Brain microvascular endothelial cell (primary cell): ENCODE results near the gene PEX11G.

Source experiments
- DNase-seq: peaks from one replicate; pipeline ENCODE4 v3.0.0-alpha.2; 2020
- H3K27ac ChIP-seq: fragments of 250-450 bp; sonication (Bioruptor Pico); 2 replicates; pipeline ENCODE4 v1.5.1; 2020; ENCODE audit warnings: mild to moderate bottlenecking, moderate library complexity
- H3K27me3 ChIP-seq: fragments of 250-450 bp; sonication (Bioruptor Pico); replicated peaks from 2 replicates; pipeline ENCODE4 v1.5.1; 2020; ENCODE audit warnings: mild to moderate bottlenecking
- H3K36me3 ChIP-seq: fragments of 250-450 bp; sonication (Bioruptor Pico); replicated peaks from 2 replicates; pipeline ENCODE4 v1.5.1; 2020; ENCODE audit warnings: mild to moderate bottlenecking
- H3K4me3 ChIP-seq: 2 replicates; pipeline ENCODE4 v1.5.1; 2011; ENCODE audit warnings: low read depth, mild to moderate bottlenecking, control low read depth, low read length, moderate library complexity
- in situ Hi-C: cut with HindIII; loops from 2 replicates; pipeline ENCODE4 v1.10.0; 2017; ENCODE audit warnings: low sequenced_read_pairs, low pct_ligation_motif_present
- TF ChIP-seq, protein P1 (sequence below): IDR thresholded peaks from 2 replicates; pipeline ENCODE4 v1.5.1; 2011; ENCODE audit warnings: low read depth, mild to moderate bottlenecking, moderate library complexity, low read length, control low read depth, inconsistent platforms; ENCODE audit errors: missing control alignments

PEX11G gene

DNA sequence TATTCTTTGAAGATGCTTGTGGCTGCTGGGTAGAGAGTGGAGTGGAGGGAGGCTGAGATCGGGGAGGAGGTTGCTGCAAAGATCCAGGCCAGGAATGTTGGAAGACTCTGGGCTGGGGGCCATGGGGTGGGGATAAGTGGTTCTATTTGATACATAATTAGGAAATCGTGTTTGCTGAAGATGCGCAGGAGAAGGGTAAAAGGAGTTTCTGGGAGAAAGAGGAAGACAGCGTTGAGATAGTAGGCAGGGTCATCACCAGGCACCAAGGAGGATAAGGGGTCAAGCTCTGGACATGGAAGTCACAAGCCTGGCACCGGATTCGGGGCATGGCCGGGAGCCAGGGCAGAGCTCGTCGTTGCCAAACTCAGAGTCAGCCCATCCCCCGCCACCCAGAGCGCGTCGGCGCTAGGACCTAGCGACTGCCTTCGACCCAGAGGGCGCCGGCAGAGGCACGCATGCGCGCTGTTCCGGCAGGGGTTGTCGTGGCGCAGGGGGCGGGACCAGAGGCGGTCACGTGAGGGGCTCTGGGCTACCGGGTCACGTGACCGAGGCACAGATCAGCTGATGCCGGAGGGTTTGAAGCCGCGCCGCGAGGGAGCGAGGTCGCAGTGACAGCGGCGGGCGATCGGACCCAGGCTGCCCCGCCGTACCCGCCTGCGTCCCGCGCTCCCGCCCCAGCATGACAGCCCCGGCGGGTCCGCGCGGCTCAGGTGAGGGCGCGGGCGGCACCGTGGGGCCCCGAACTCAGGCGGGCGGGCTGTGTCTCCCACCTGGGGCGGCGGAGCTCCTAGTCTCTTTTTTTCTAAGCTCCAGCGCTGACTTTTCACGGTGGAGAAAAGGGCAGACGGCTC is 33.5 kb upstream of the PEX11G start, which contains the start of gene MCOLN1:
Gene MCOLN1 (plus strand): TSS at position 553 of the 851 bp plus-strand sequence. CDS start 127 bp downstream, at position 680.
- peak within 1 kb of the TSS; percentile 72 for H3K4me3 ChIP-seq
- TF ChIP-seq, protein P1, sequence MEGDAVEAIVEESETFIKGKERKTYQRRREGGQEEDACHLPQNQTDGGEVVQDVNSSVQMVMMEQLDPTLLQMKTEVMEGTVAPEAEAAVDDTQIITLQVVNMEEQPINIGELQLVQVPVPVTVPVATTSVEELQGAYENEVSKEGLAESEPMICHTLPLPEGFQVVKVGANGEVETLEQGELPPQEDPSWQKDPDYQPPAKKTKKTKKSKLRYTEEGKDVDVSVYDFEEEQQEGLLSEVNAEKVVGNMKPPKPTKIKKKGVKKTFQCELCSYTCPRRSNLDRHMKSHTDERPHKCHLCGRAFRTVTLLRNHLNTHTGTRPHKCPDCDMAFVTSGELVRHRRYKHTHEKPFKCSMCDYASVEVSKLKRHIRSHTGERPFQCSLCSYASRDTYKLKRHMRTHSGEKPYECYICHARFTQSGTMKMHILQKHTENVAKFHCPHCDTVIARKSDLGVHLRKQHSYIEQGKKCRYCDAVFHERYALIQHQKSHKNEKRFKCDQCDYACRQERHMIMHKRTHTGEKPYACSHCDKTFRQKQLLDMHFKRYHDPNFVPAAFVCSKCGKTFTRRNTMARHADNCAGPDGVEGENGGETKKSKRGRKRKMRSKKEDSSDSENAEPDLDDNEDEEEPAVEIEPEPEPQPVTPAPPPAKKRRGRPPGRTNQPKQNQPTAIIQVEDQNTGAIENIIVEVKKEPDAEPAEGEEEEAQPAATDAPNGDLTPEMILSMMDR, result no peak
- peaks cover 8% of the 10 kb centered on the region for H3K36me3 ChIP-seq
- no peaks in the 10 kb centered on the region for H3K27me3 ChIP-seq
- in situ Hi-C loops, result no loop called here
- peak within 1 kb of the TSS; percentile 1 for H3K27ac ChIP-seq
- DNase-seq, result peak; percentile 95

DNA sequence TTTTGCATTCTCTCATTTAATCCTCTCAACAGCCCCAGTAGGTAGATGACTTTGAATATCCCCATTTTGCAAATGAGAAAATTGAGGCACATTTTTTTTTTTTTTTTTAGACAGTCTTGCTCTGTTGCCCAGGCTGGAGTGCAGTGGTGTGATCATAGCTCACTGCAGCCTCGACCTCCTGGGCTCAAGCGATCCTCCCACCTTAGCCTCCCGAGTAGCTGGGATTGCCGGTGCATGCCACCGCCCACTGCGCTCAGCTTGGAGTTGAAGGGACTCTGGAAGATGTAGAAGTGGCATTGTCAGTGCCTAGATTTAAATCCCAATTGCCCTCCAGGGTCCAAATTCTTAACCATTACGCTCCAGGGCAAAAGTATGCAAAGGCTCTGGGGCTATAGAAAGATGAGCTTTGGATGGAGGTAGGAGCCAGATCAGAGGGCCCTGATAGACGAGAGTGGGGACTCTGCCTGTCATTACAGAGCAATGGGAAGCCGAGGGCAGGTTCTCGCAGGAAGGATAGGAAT is 32.8 kb upstream of the PEX11G start:
- TF ChIP-seq, protein P1, result no peak
- Histone ChIP-seq H3K4me3 (peak overlapping the region; percentile 72), H3K36me3 (peaks cover 4% of the 10 kb centered on the region)

DNA sequence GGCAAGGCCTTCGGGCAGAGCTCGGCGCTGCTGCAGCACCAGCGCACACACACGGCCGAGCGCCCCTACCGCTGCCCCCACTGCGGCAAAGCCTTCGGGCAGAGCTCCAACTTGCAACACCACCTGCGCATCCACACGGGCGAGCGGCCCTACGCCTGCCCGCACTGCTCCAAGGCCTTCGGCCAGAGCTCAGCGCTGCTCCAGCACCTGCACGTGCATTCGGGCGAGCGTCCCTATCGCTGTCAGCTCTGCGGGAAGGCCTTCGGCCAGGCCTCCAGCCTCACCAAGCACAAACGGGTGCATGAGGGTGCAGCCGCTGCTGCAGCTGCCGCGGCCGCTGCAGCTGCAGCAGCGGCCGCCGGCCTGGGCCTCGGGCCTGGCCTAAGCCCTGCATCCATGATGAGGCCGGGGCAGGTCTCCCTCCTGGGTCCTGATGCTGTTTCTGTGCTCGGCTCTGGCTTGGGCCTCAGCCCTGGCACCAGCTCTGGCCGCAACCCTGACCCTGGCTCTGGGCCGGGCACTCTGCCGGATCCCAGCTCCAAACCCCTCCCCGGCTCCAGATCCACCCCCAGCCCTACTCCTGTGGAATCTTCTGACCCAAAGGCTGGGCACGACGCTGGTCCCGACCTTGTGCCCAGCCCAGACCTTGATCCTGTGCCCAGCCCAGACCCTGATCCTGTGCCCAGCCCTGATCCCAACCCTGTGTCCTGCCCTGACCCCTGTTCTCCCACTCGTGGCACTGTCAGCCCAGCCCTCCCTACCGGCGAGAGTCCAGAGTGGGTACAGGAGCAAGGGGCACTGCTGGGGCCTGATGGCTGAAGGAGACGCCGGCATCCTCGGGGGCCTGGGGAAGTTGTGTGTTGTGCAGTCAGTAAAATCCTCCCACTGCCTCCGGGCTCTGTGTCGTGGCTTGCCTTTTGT is 31.6 kb upstream of the PEX11G start:
- TF ChIP-seq, protein P1, result no peak
- in situ Hi-C loops, result no loop called here
- H3K27ac ChIP-seq, result no peak overlapping the region
- no peak for DNase-seq
- H3K4me3 ChIP-seq, result no peak overlapping the region
- peaks cover 2% of the 10 kb centered on the region for H3K36me3 ChIP-seq
- no peaks in the 10 kb centered on the region for H3K27me3 ChIP-seq

More for the DNA sequence above, 32.8 kb upstream of the PEX11G start:
- Histone ChIP-seq H3K27ac (no peak overlapping the region), H3K27me3 (no peaks in the 10 kb centered on the region)
- in situ Hi-C loops, result no loop called here
- no peak for DNase-seq

DNA sequence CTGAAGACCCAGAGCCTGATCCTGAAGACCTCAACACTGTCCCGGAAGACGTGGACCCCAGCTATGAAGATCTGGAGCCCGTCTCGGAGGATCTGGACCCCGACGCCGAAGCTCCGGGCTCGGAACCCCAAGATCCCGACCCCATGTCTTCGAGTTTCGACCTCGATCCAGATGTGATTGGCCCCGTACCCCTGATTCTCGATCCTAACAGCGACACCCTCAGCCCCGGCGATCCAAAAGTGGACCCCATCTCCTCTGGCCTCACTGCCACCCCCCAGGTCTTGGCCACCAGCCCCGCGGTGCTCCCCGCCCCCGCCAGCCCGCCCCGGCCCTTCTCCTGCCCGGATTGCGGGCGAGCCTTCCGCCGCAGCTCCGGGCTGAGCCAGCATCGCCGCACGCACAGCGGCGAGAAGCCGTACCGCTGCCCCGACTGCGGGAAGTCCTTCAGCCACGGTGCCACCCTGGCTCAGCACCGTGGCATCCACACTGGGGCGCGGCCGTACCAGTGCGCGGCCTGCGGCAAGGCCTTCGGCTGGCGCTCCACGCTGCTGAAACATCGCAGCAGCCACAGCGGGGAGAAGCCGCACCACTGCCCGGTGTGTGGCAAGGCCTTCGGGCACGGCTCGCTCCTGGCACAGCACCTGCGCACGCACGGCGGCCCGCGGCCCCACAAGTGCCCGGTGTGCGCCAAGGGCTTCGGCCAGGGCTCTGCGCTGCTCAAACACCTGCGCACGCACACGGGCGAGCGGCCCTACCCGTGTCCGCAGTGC is 30.7 kb upstream of the PEX11G start:
- Histone ChIP-seq H3K27me3 (no peaks in the 10 kb centered on the region), H3K36me3 (no peaks in the 10 kb centered on the region), H3K27ac (no peak overlapping the region), H3K4me3 (no peak overlapping the region)
- no peak for DNase-seq
- in situ Hi-C loops, result no loop called here
- TF ChIP-seq, protein P1, result no peak

DNA sequence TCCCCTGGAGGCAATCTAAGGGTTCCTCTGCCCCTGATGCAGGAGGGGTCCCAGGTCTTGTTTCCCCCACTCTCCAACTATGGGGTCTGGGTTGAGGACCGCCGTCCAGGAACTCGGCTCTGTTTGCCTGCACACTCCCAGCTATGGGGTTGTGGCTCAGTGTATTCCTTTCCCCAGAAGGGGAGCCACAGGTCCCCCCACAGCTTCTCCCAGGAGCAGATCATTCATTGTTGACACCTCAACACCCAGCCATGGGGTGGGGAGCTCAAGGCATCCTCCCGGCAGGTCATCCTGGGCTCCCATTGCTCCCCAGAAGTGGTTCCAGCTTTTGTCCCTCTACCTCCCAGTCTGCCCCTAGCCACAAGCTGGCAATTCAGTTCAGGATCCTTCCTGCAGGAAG is 28.0 kb upstream of the PEX11G start:
- TF ChIP-seq, protein P1, result no peak
- Histone ChIP-seq H3K36me3 (no peaks in the 10 kb centered on the region), H3K4me3 (peak overlapping the region; percentile 70), H3K27ac (no peak overlapping the region), H3K27me3 (no peaks in the 10 kb centered on the region)
- in situ Hi-C loops, result no loop called here
- DNase-seq, result no peak
